WTC11 (cell line): ENCODE measurements around the gene TCF7L1.

Source experiments
- CTCF ChIP-seq: fragments of 200-600 bp; IDR thresholded peaks from 2 replicates; pipeline ENCODE4 v1.8.0; 2022; ENCODE audit warnings: antibody characterized with exemption
- GTF2I ChIP-seq: fragments of 250-450 bp; sonication (Bioruptor Pico); conservative IDR thresholded peaks from 2 replicates; pipeline ENCODE4 v1.4.0; 2021; ENCODE audit warnings: mild to moderate bottlenecking
- JUN ChIP-seq: sonication (generic); formaldehyde crosslinking; IDR thresholded peaks from 2 replicates; pipeline ENCODE4 v1.8.0; 2023; ENCODE audit warnings: mild to moderate bottlenecking, missing genetic modification reagents
- MYBL2 ChIP-seq: sonication (generic); formaldehyde crosslinking; IDR thresholded peaks from 2 replicates; pipeline ENCODE4 v1.8.1; 2023; ENCODE audit warnings: mild to moderate bottlenecking, moderate library complexity, missing genetic modification reagents
- NR3C1 ChIP-seq: sonication (generic); formaldehyde crosslinking; conservative IDR thresholded peaks from 2 replicates; pipeline ENCODE4 v1.8.1; 2023; ENCODE audit warnings: low read depth, mild to moderate bottlenecking, missing genetic modification reagents
- SP1 ChIP-seq: sonication (generic); formaldehyde crosslinking; conservative IDR thresholded peaks from 2 replicates; pipeline ENCODE4 v1.8.1; 2022; ENCODE audit warnings: missing genetic modification reagents
- TEAD4 ChIP-seq: sonication (generic); formaldehyde crosslinking; IDR thresholded peaks from 2 replicates; pipeline ENCODE4 v1.8.0; 2022; ENCODE audit warnings: mild to moderate bottlenecking, missing genetic modification reagents
- ZNF138 ChIP-seq: sonication (generic); formaldehyde crosslinking; conservative IDR thresholded peaks from 2 replicates; pipeline ENCODE4 v1.8.1; 2022; ENCODE audit warnings: mild to moderate bottlenecking, moderate library complexity, missing genetic modification reagents
- ZNF232 ChIP-seq: sonication (generic); formaldehyde crosslinking; IDR thresholded peaks from 2 replicates; pipeline ENCODE4 v1.8.0; 2022; ENCODE audit warnings: mild to moderate bottlenecking, missing genetic modification reagents

- TF ChIP-seq CTCF (no peak), ZNF138 (CRISPR knock-in tag) (peak; percentile 22; the same call in 1 of the 2 replicates), SP1 (CRISPR knock-in tag) (peak; percentile 73), MYBL2 (CRISPR knock-in tag) (no peak; the same call in 1 of the 2 replicates), NR3C1 (CRISPR knock-in tag) (no peak), GTF2I (no peak), TEAD4 (no peak; the same call in 1 of the 2 replicates), JUN (CRISPR knock-in tag) (no peak), ZNF232 (no peak)
Measured at GRCh38 chr2:85134896-85135659, 1.9 kb downstream of the TCF7L1 start.
